Jurkat, Clone E6-1 (cell line): ENCODE results near the gene LIG3.
"Not testable (repeated sequence)": the region's sequence is repeated elsewhere in the genome, so short reads cannot be mapped to it uniquely, and the experiment has no call there.

Experiments used
- DNase-seq: peaks from one replicate; pipeline ENCODE4 v3.0.0-alpha.2; 2011; ENCODE audit warnings: low read depth, low spot score
- H3K4me3 ChIP-seq: 2 replicates; pipeline ENCODE4 v1.5.1; 2011; ENCODE audit warnings: mild to moderate bottlenecking, low read length, control low read depth, moderate library complexity

LIG3 gene

DNA sequence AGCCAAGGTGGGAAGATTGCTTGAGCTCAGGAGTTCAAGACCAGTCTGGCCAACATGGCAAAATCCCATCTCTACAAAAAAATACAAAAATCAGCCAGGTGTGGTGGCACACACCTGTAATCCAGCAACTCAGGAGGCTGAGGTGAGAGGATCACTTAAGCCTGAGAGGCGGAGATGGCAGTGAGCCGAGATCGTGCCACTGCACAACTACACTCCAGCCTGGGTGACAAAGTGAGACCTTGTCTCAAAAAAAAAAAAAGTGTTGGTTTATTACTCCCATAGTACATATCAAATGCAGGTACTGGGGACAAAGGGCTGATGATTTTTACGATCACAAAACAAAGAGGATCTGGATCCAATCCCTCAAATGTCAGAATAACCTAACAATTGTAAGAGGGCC, 47.8 kb downstream of the LIG3 start:
- not testable (repeated sequence) for H3K4me3 ChIP-seq, DNase-seq

DNA sequence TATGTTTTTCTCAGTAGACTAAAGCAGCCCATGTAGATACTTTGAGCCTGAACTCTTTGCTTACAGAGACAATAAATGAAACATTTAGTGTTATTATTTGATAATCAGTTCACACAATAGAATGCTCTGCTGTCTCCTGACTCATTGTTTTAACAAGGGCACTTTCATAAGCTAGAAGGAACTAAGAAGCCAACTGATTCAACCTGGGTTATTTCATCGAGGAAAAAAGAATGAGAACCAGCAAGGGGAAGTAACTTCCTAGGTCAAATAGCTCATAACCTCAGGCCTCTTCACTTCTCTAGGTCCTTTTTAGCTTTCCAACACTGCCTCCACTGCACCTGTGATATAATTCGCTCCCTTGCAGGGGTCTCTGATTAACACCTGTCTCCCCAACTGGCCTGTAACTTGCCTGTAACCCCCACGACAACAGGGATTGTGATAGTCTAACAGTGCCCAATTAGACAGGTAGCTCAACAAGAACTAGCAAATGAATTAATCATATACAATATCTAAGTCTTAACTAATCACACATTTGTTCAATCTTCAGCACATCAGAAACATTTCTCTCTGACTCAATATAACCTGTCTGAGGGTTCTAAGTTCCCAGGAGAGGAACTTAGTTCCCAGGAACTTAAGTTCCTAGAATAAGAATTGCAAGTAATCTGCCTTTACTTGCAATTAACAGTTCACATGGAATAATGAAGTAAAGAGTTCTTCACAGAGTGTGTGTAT, 48.4 kb downstream of the LIG3 start:
- DNase-seq: no peak
- H3K4me3 ChIP-seq: no peak overlapping the region

GRCh38 chr17:35030780-35031179, 50.5 kb downstream of the LIG3 start:
- DNase-seq: no peak
- H3K4me3 ChIP-seq: no peak overlapping the region

DNA sequence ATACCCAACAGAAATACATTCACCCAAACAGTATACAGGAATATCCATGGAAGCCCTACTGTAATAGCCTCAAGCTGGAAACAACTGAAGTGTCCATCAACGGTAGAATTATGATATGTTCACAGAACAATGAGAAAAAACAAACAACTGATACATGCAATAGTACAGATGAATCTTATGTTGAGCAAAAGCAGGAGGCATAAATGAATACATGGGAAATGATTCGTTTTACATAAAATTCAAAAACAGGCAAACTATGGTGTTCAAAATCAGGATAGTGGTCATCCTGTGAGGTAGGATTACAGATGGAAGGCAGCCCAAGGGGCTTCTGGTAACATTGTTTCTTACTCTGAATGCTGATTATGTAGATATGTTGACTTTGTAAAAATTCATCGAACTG, 58.1 kb downstream of the LIG3 start:
- no peak for DNase-seq
- no peak overlapping the region for H3K4me3 ChIP-seq

GRCh38 chr17:35041390-35041789, 61.1 kb downstream of the LIG3 start:
- DNase-seq: no peak
- no peak overlapping the region for H3K4me3 ChIP-seq

- DNase-seq: no peak
- H3K4me3 ChIP-seq: no peak overlapping the region
These were observed 63.9 kb downstream of the LIG3 start for GRCh38 chr17:35044181-35044580.

GRCh38 chr17:35045458-35045979, 65.2 kb downstream of the LIG3 start:
- not testable (repeated sequence) for H3K4me3 ChIP-seq, DNase-seq

- no peak overlapping the region for H3K4me3 ChIP-seq
These were observed 65.9 kb downstream of the LIG3 start for GRCh38 chr17:35046245-35046644.

GRCh38 chr17:35046740-35047283, 66.5 kb downstream of the LIG3 start:
- DNase-seq: no peak
- no peak overlapping the region for H3K4me3 ChIP-seq

More at GRCh38 chr17:35046245-35046644, 65.9 kb downstream of the LIG3 start:
- DNase-seq: no peak

- no peak overlapping the region for H3K4me3 ChIP-seq
- no peak for DNase-seq
These were observed 68.5 kb downstream of the LIG3 start for GRCh38 chr17:35048685-35049379.

GRCh38 chr17:35050170-35050569, 69.9 kb downstream of the LIG3 start:
- no peak for DNase-seq
- no peak overlapping the region for H3K4me3 ChIP-seq

GRCh38 chr17:35051183-35051578, 70.9 kb downstream of the LIG3 start:
- H3K4me3 ChIP-seq: peak overlapping the region; percentile 26
- DNase-seq: peak; percentile 87

GRCh38 chr17:35051579-35052240, 71.4 kb downstream of the LIG3 start:
- DNase-seq: no peak
- peak overlapping the region; percentile 26 for H3K4me3 ChIP-seq

- DNase-seq: no peak
- no peak overlapping the region for H3K4me3 ChIP-seq
These were observed 71.9 kb downstream of the LIG3 start for GRCh38 chr17:35052241-35052610.

GRCh38 chr17:35052780-35053179, 72.5 kb downstream of the LIG3 start:
- no peak overlapping the region for H3K4me3 ChIP-seq
- no peak for DNase-seq

- H3K4me3 ChIP-seq: no peak overlapping the region
- no peak for DNase-seq
These were observed 72.9 kb downstream of the LIG3 start for GRCh38 chr17:35053204-35053603.

DNA sequence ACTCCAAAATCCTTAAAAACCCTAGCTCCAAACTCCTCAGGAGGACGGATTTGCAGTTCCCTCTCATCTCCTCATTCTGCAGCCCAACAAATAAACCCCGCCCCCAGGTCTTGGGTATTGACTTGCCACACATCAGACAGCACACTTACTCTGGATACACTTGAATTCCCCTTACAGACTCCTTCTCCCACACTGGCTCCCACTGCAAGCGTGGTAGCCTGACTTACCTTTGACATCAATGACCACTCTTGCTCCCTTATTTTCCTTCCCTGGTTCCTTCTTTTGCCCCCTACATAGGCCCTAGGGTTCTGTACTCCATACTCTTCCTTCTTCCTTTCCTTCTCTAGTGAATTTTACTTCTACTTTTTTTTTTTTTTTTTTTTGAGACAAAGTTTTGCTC, 75.7 kb downstream of the LIG3 start:
- no peak for DNase-seq
- no peak overlapping the region for H3K4me3 ChIP-seq

DNA sequence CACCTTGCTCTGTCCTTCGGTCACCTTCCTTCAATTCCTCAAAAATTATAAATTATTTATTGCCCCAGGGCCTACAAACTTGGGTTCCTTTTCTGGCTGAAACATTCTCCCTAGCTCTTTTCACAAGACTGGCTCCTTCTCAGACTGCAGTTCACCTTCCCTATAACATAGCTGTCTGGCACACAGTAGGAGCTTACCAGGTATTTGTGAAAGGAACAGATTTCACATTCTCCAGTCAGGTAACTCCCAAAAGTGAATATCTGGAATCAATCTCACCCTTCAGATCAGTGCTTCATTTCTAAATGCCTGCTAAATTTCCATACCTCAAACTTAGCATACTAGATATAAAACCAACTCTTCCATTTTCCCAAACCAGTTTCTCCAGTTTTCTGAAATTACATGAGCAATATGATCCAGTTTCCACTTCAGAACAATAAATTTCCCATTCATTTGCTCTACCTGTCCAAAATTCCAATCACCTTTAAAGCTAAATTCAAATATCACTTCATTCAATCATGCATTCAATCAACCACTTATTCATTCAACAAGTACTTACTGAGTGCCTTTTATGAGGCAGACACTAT, 77.1 kb downstream of the LIG3 start:
- no peak overlapping the region for H3K4me3 ChIP-seq
- no peak for DNase-seq
